Loucy (cell line): ENCODE results near the gene COL10A1.

Source experiments
- H2AFZ ChIP-seq: fragments of 200-600 bp; sonication (generic); 2 replicates; pipeline ENCODE4 v1.6.0; 2016; ENCODE audit warnings: antibody characterized with exemption, mild to moderate bottlenecking, low read length, moderate library complexity
- H3F3A ChIP-seq: fragments of 200-600 bp; 2 replicates; pipeline ENCODE4 v1.6.0; 2016; ENCODE audit warnings: antibody characterized with exemption, low read depth, mild to moderate bottlenecking
- H3K27me3 ChIP-seq: fragments of 200-600 bp; sonication (generic); 2 replicates; pipeline ENCODE4 v1.6.1; 2014; ENCODE audit warnings: low read length, mild to moderate bottlenecking; ENCODE audit not compliant: insufficient read depth, poor library complexity, severe bottlenecking
- H3K36me3 ChIP-seq: fragments of 200-600 bp; sonication (generic); 2 replicates; pipeline ENCODE4 v1.6.1; 2016; ENCODE audit warnings: low read length; ENCODE audit not compliant: insufficient read depth
- H3K4me1 ChIP-seq: fragments of 200-600 bp; sonication (generic); 2 replicates; pipeline ENCODE4 v1.5.1; 2014; ENCODE audit warnings: low read length, mild to moderate bottlenecking; ENCODE audit not compliant: insufficient read depth, poor library complexity, severe bottlenecking
- H3K4me2 ChIP-seq: fragments of 200-600 bp; sonication (generic); 2 replicates; pipeline ENCODE4 v1.6.0; 2014; ENCODE audit warnings: antibody characterized with exemption, low read length, low read depth, mild to moderate bottlenecking; ENCODE audit not compliant: poor library complexity, severe bottlenecking
- H3K4me3 ChIP-seq: fragments of 200-600 bp; sonication (generic); 2 replicates; pipeline ENCODE4 v1.5.1; 2014; ENCODE audit warnings: low read length, mild to moderate bottlenecking, mixed read lengths; ENCODE audit not compliant: poor library complexity, severe bottlenecking
- H3K79me2 ChIP-seq: fragments of 200-600 bp; sonication (generic); 2 replicates; pipeline ENCODE4 v1.6.1; 2014; ENCODE audit warnings: low read length; ENCODE audit not compliant: insufficient read depth
- H3K9ac ChIP-seq: fragments of 200-600 bp; sonication (generic); 2 replicates; pipeline ENCODE4 v1.6.0; 2014; ENCODE audit warnings: mild to moderate bottlenecking, low read depth, low read length, moderate library complexity; ENCODE audit not compliant: poor library complexity, severe bottlenecking
- H3K9me2 ChIP-seq: fragments of 200-600 bp; sonication (generic); replicated peaks from 2 replicates; pipeline ENCODE4 v1.6.1; 2016; ENCODE audit warnings: low read depth, low read length, mixed read lengths
- H3K9me3 ChIP-seq: fragments of 200-600 bp; sonication (generic); 2 replicates; pipeline ENCODE4 v1.6.1; 2014; ENCODE audit warnings: mild to moderate bottlenecking, antibody characterized with exemption, low read length, low read depth; ENCODE audit not compliant: insufficient read depth
- H4K20me1 ChIP-seq: fragments of 200-600 bp; sonication (generic); 2 replicates; pipeline ENCODE4 v1.6.0; 2014; ENCODE audit warnings: antibody characterized with exemption, low read length, mild to moderate bottlenecking; ENCODE audit not compliant: insufficient read depth, poor library complexity, severe bottlenecking
- CTCF ChIP-seq: fragments of 200-600 bp; sonication (generic); conservative IDR thresholded peaks from 2 replicates; pipeline ENCODE4 v1.5.1; 2014; ENCODE audit warnings: mild to moderate bottlenecking, antibody characterized with exemption, low read length
- EZH2phosphoT487 ChIP-seq: fragments of 200-600 bp; IDR thresholded peaks from 2 replicates; pipeline ENCODE4 v1.6.1; 2018; ENCODE audit warnings: antibody characterized with exemption, mild to moderate bottlenecking, moderate library complexity, borderline replicate concordance

The COL10A1 gene

GRCh38 chr6:116084284-116084683 is 41.6 kb downstream of the COL10A1 start:
- no peaks in the 10 kb centered on the region for H3K9me3 ChIP-seq

GRCh38 chr6:116083052-116083451 is 42.9 kb downstream of the COL10A1 start:
- Histone ChIP-seq H3K36me3 (no peaks in the 10 kb centered on the region), H3K27me3 (no peaks in the 10 kb centered on the region), H3K4me1 (no peaks in the 10 kb centered on the region), H3K79me2 (no peaks in the 10 kb centered on the region), H3K9me3 (no peaks in the 10 kb centered on the region), H2AFZ (no peak overlapping the region), H3F3A (no peaks in the 10 kb centered on the region), H3K4me2 (no peak overlapping the region), H4K20me1 (no peaks in the 10 kb centered on the region), H3K9ac (no peak overlapping the region), H3K4me3 (no peak overlapping the region), H3K9me2 (no peaks in the 10 kb centered on the region; the same call in 1 of the 2 replicates)
- TF ChIP-seq EZH2phosphoT487 (no peak), CTCF (no peak)

More at GRCh38 chr6:116084284-116084683, 41.6 kb downstream of the COL10A1 start:
- no peaks in the 10 kb centered on the region for H3K36me3 ChIP-seq
- H3K4me2 ChIP-seq = no peak overlapping the region
- H3K27me3 ChIP-seq = no peaks in the 10 kb centered on the region
- H4K20me1 ChIP-seq = no peaks in the 10 kb centered on the region
- no peaks in the 10 kb centered on the region; the same call in 1 of the 2 replicates for H3K9me2 ChIP-seq
- no peaks in the 10 kb centered on the region for H3K4me1 ChIP-seq
- no peaks in the 10 kb centered on the region for H3K79me2 ChIP-seq
- H3F3A ChIP-seq = no peaks in the 10 kb centered on the region
- TF ChIP-seq CTCF = no peak
- no peak for TF ChIP-seq EZH2phosphoT487
- H3K4me3 ChIP-seq = no peak overlapping the region
- H2AFZ ChIP-seq = no peak overlapping the region
- H3K9ac ChIP-seq = no peak overlapping the region

GRCh38 chr6:116078945-116079344 is 47.0 kb downstream of the COL10A1 start:
- Histone ChIP-seq H3K9ac (no peak overlapping the region), H3K9me3 (no peaks in the 10 kb centered on the region), H3K27me3 (no peaks in the 10 kb centered on the region), H3K4me1 (no peaks in the 10 kb centered on the region), H4K20me1 (no peaks in the 10 kb centered on the region), H3K79me2 (no peaks in the 10 kb centered on the region), H2AFZ (no peak overlapping the region), H3K4me3 (no peak overlapping the region), H3K9me2 (no peaks in the 10 kb centered on the region), H3K36me3 (no peaks in the 10 kb centered on the region), H3K4me2 (no peak overlapping the region), H3F3A (no peaks in the 10 kb centered on the region)
- TF ChIP-seq EZH2phosphoT487 (no peak), CTCF (no peak)
